ENCODE measurements around the gene MACROD2.

MACROD2 gene

DNA sequence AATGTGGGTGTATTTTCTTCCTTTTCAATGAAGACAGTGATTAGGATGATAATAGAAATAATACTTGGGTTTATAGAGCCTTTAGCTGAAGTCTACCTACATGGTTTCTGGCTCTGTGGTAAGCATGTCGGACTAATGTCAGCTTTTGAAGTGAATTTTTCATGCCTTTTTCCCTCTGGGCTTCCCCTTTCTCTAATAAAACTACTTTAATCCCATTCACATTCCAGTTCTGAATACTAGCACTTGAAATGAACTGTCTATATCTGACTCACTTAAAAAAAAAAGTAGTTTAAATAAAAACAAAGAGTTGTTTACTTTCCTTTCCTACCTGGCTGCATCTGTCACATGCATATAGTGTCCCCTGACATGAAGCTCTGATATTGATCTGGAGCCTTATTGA, 888.0 kb downstream of the MACROD2 start:
- in situ Hi-C loops (cut with HindIII; ENCODE audit: low sequenced_read_pairs): no loop called here

DNA sequence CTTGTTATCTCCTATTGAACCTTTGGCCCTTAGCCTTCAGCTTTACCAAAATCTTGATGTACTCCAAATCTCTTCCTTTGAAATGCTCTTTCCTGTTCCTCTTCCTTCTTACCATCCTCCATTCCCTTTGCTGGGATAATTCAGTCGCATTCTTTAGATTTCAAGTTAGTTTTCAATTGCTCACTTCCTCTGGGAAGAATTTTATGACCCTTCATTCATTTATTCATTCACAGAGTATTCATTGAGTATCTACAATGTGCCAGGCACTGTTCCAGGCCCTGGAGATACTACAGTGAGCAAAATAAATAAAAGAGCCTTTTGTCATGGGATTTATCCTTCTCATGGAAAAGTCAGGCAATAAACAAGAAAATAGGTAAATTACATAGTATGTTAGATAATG, 890.3 kb downstream of the MACROD2 start:
- in situ Hi-C loops (cut with HindIII; ENCODE audit: low sequenced_read_pairs): no loop called here

DNA sequence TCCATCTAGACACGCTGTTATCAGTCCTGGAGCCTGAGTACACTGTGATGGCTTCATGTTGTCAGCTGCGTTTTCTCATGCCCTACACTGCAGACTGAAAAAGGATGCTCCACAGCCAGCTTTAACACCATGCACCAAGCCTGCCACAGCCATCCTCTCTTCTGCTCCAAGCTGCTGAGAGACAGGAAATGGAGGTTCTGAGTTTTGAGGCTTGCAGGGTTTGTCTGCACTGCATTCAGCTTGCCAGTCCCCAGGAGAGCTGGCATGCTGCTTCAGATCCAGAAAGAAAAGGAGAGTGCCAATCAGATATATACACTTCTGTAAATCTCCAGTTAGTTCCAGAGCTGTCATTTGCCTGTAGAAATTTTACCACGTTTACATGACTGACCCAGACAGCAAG, 892.8 kb downstream of the MACROD2 start:
- in situ Hi-C loops (cut with HindIII; ENCODE audit: low sequenced_read_pairs): no loop called here

DNA sequence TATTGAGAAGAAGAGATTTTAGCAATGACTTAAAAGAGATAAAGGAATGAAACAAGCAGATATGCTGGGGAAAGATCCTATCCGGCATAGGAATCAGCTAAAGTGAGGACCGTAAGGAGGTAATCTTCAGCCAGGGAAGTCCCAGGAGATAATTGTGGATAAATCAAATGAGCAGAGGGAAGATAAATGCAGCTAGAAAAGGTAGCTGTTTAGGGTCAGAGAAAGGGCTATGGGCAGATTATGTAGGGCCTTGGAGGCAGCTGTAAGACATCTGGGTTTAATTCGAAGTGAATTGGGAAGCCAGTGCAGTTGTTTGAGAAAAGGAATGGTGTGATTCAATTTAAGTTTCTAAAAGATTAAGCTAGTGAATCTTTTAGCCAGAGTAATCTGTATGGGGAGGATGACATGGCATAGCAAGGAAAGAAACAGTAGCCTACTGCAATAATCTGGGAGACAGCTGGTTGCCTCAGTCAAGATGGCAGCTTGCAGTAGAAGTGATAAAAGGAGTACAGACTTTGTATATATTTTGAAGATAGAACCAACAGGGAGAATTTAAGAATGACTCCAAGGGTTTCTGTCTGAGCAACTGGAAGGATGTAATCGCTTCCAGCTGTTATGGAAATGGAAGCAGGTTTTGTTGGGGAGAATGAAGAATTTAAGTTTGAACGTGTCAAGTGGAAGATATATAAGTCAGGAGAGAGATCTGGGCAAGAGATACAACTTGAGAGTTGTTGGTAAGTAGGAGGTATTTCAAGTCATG, 894.4 kb downstream of the MACROD2 start:
- in situ Hi-C loops (cut with HindIII; ENCODE audit: low sequenced_read_pairs): no loop called here

DNA sequence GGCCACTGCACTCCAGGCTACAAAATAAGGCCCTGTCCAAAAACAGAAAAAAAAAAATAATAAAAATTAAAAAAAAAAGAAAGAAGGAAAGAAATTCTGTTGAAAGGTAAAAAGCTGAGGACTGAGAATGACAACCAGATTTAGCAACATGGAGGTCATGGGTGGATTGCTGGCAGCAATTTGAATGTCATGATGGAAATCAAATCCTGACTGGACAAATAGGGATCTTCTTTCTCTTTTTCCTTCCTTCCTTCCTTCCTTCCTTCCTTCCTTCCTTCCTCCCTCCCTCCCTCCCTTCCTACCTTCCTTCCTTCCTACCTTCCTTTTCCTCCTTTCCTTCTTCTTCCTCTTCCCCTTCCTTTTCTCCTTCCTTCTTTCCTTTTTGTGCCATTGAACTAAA, 895.4 kb downstream of the MACROD2 start:
- in situ Hi-C loops (cut with HindIII; ENCODE audit: low sequenced_read_pairs): no loop called here

DNA sequence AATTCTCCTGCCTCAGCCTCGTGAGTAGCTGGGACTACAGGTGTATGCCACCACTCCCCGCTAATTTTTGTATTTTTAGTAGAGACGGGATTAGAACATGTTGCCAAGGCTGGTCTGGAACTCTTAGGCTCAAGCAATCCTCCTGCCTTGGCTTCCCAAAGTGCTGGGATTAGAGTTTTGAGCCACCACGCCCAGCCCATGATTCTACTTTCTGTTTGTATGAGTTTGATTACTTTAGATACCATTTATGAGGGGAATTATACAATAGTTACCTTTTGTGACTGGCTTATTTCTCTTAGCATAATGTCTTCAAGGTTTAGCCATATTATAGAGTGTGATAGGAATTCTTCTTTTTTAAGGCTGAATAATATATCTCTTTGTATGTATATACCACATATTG, 897.5 kb downstream of the MACROD2 start:
- in situ Hi-C loops (cut with HindIII; ENCODE audit: low sequenced_read_pairs): no loop called here

DNA sequence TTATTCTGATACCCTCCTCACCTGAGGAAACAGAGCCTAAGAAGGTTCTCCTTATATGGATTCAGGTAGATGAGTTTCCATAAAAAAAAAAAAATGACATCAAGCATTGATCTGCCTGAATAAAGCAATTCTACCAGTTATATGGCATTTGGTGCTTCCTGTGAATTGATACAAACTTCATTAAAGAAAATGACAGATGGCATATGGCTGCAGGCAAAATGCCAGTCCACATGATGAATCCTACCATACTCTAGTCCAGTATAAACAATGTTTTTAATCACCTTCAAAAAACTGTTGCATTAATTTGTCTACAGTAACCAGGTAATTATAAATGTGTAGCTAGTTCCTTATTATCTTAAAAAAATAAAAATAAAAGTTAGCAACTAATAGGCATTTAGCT, 901.3 kb downstream of the MACROD2 start:
- in situ Hi-C loops (cut with HindIII; ENCODE audit: low sequenced_read_pairs): no loop called here

DNA sequence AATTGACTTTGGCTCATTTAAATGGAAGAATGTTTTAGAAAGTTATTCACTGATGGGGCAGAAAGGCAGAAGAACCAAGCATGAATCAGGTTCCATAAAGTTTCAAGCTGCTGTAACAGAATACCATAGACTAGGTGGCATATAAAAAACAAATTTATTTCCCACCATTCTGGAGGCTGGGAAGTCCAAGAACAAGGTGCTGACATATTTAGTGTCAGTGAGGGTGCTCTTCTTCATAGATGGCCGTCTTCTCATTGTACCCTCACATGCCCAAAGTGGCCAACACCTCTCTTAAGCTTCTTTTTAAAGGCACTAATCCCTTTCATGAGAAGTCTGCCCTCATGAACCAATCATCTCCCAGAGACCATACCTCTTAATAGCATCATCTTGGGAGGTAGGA, 902.3 kb downstream of the MACROD2 start:
- in situ Hi-C loops (cut with HindIII; ENCODE audit: low sequenced_read_pairs): no loop called here

DNA sequence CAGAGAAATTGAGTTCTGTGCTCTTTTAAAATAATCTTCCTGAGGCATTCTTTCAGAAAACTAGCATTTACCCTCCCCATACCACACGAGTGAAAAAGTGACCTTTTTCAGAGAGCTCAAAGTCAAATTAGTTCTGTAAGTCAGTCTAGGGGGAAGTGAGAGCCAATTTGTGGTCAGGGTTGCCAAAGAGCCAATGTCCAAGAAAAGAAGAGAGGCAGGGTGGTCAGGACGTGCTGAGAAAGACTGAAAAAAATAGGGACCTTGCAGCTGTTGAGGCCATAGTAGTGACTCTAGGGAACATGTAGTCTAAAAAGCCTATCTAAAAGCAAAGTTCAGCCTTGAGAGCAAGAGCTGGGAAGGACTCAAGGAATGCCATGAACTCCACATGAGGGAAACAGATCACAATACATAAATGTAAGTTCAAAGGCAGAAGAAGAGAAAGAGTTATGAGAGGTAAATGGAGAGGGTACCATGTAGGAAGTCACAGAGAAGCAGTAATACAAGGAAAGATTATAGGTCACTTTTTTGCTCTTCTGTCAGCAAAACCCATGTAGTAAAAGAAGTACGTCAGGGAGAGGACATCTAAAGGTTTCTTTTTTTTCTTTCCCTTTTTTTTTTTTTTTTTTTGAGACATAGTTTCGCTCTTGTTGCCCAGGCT, 907.2 kb downstream of the MACROD2 start:
- in situ Hi-C loops (cut with HindIII; ENCODE audit: low sequenced_read_pairs): no loop called here

DNA sequence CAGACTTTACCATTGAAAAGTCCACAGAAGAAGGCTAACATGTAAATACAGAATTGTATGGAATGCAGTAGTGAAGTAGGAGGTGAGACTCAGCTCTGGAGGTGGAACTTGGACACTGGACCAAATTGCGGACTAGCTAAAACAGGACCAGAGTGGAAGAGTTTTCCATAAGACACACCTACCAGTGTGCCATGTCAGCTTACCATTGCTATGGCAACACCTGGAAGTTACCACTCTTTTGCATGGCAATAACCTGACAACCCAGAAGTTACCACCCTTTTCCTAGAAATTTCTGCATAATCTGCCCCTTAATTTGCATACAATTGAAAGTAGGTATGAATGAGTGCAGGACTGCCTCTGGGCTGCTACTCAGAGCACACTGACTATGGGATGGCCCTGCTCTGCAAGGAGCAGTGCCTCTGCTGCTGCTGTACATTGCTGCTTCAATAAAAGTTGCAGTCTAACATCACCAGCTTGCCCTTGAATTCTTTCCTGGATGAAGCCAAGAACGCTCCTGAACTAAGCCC, 911.7 kb downstream of the MACROD2 start:
- in situ Hi-C loops (cut with HindIII; ENCODE audit: low sequenced_read_pairs): no loop called here

DNA sequence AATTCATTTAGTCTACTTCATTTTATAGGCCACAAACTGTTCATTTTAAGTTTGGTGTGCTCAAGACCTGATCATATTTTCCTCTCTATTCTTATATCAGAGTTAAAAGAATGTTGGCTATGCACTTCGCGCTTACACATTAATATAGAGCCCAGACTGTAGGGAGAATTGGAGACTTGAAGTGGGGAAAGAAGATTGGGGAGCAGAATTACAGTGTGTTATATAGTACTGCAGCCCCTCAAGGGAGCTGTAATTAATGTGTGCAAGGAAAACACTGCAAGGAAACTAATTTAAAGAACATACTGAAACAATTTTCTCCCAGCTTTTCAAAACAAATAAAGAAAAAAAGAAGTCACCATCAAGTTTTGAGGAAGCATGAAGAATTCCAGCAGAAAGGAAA, 914.8 kb downstream of the MACROD2 start:
- in situ Hi-C loops (cut with HindIII; ENCODE audit: low sequenced_read_pairs): no loop called here

DNA sequence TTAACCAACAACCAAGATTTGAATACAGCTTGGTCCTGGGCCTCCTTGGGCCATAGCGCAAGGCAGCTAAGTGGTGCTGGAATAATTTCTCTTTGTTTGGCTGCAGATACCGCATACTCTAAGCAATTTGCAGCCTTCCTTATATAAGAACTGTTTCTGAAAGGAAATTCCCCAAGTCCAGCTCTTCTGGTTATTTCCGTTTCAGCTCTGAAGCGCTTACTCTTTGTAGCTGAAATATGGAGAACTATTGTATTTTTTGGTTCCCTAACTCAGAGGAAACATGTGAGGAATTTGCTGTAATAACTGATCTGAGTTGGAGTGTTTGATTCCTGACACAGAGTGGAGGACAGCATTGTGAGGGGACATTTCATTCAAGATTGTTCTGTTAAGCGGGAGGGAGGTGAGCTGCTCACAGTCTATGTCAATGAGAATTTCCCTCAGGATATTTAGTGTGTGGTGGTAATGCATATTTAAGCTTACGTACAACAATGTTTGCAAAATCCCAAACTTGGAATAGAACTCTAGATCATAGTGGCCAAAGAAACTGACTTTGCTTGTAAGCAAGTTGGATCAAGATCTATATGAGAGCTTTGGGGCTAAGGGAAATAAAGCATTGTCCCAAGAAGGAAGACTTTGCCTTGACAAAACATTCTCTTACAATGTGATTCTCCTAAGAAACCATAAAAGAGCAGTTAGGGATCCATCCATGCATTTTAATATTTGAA, 918.7 kb downstream of the MACROD2 start:
- in situ Hi-C loops (cut with HindIII; ENCODE audit: low sequenced_read_pairs): no loop called here

DNA sequence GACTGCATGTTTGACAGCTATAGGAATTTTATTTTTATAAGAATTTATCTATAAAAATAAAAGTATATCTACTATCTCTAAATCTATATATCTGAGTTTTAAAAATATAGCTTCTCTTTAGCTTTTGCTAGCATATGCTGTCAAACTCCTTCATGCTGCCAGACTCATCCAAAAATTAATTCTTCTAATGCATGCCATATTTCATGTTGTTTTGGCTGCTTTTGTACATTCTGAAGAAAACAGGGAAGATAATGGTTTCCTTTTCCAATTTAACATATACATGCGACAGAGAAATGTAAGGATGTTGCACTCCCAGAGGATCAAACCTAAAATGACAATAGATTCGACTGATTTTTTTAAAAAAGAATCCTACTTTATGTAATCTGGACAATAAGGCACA, 919.3 kb downstream of the MACROD2 start:
- in situ Hi-C loops (cut with HindIII; ENCODE audit: low sequenced_read_pairs): no loop called here

DNA sequence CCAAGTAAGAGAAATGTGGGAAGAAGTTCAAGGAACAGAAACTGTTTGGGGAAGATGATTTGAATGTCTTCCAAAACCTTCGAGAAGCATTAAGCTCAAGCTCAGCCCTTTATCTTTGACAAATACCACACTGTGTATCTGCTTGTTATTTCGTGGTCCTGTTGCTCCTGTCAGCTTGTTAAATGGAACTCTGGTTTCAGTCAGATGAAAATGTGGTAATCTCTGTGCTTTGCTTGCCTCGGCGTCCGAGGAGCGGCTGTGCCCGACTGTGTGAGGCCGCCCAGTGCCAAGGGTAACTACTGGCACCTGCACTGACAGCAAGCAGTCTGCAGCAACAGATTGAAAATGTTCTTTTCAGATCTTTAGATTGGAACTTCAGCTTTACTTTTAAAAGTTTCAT, 920.0 kb downstream of the MACROD2 start:
- in situ Hi-C loops (cut with HindIII; ENCODE audit: low sequenced_read_pairs): no loop called here

DNA sequence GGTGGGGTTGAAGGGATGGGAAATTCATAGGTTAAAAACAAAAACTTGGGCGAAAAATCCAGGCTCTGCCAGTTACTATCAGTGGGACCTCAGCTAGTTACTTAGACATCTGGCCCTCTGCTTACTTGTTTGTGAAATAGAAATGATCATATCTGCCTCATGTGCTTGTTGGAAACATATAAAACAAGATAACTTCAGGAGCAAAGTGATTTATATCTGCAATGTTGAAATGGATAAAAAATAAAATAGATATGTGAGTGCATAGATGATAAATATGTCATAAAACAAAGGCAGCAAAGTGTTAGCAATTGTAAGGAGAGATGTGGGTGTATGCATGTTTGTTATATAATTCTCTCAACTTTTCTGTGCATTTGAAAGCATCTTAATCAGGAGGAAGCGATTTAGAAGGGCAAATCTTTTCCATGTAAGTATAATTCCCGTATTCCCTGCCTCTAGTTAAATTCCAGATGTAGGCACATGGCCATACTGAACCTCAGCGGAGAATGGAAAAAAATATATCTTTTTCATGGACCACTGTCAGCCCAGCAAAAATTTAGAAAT, 921.1 kb downstream of the MACROD2 start:
- in situ Hi-C loops (cut with HindIII; ENCODE audit: low sequenced_read_pairs): no loop called here

DNA sequence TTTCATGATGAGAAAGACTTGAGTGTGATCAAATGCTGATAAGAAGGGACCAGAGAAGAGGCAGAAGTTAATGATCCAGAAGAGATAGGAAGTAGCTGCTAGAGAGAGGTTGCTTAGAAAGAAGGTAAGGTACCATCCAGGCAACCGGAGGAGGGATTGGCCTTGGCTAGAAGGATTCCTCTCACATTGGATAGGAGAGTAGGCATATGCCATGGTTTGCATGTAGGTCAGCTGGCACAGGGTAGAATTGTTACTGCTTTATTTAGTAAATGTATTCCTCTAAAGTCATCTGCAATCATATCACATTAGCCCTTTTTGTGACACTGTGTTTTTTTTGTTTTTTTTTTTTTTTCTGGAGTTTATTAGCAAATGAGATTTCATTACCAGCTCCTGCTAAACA, 923.0 kb downstream of the MACROD2 start:
- in situ Hi-C loops (cut with HindIII; ENCODE audit: low sequenced_read_pairs): no loop called here

DNA sequence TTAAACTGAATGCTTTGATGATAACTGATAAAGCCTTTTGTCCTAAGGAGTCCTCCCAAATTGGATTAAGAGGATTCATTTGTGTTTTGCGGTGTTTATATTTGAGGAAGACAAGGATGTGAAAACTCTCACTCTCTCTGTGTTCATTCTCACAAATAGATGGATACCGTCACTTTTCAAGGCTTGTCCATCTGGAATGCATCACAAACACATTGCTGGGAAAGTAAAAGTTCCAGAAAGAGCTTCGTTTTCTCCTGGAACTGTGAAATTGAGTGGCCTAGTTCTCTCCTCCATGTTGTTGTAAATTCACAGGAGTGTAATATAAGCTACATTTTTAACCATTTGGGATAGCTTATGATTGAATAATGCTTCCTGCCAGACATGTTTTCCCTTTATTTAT, 923.7 kb downstream of the MACROD2 start:
- in situ Hi-C loops (cut with HindIII; ENCODE audit: low sequenced_read_pairs): no loop called here

DNA sequence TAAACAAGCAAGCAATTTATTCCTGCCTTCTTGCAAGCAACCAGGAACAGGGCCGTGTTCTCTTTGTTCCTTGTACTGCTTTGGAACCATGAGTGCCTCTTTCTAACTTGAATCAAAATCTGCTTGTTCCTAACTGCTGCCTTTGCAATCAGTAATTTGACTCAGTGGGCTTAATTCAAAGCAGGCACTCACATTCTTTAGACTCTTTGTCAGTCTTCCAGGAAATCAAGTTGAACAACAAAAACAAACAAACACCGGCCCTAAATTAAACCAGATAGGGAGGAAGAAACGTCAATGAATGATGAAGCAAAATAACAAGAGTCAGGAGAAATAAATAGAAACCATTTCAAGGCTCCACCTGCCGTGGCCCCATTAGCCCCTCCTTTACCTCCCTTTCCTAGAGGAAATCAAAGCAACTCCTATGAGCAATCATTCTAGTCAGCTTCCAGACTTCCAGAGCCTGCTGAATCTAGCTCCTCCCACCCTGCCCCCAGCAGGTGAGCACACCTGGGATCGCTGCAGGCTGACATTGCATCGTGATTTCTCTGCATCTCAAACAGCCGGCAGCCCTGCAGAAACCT, 924.3 kb downstream of the MACROD2 start:
- in situ Hi-C loops (cut with HindIII; ENCODE audit: low sequenced_read_pairs): no loop called here

DNA sequence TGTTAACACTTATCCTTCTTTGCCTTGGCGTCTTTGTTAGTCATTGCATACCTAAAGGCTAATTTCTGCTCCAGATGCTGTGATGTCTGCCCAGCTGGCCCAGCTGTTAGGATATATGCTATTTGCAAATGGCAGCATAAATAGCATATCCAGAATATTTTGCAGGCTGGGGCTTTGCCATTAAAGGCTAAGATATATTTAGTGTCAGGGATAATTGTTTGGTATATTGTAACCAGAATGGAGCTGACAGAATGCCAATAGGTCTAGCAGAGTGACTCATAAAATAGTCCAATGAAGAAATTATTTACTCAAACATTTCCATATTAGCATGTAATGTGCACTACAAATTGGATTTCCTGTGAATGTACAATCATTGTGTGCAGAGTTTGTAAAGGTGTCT, 926.2 kb downstream of the MACROD2 start:
- in situ Hi-C loops (cut with HindIII; ENCODE audit: low sequenced_read_pairs): no loop called here

DNA sequence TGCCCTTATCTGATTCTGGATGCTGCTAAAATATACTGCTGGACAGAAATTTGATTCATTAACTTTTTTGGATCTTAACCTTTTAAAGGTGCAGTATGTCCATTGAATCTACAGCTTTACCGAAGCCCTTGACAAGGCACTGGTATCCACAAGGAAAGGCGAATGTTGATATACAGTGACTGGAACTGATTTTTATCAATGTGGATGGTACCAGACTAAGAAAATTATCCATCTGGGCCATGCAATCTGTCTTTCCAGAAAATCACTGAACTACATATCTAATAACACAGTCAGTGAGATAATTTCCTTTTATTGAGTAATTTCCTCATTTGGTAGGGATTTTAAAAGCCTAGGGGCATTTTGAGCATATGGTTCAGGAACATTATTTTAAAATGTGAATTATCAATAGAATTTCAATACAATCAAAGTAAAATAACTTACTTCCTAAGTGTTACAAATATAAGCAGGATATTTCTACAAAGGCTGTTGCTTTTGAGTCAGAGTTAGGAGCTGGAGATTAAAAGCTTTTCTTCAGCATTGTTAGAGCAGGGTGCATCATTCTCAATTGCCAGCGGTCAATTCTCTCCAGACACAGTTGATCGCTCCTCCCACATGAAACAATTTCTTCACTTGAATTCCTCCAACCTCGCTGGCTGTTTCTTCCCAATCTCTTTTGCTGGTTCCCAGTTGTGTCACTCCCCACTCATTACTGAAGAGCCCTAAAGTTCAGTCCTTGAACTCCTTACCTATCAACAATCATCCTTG, 927.4 kb downstream of the MACROD2 start:
- in situ Hi-C loops (cut with HindIII; ENCODE audit: low sequenced_read_pairs): no loop called here
